ENCODE data around the gene MYO16.

DNA sequence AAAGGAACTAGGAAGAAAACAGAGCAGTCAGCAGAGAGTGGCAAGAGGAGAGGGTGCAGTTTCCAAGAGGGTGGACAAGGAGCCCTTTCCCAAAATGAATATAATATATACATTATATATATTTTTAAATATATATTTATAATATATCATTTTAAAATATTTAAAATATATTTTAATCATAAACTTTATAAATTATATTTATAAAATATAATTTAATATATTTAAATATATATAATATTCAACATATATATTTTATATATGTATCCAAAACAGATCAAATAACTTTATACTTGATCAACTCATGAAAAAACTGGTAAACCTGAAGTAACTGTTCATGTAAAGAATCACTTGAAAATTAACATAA is 328.6 kb downstream of the MYO16 start:
- TF ChIP-seq, protein P1, sequence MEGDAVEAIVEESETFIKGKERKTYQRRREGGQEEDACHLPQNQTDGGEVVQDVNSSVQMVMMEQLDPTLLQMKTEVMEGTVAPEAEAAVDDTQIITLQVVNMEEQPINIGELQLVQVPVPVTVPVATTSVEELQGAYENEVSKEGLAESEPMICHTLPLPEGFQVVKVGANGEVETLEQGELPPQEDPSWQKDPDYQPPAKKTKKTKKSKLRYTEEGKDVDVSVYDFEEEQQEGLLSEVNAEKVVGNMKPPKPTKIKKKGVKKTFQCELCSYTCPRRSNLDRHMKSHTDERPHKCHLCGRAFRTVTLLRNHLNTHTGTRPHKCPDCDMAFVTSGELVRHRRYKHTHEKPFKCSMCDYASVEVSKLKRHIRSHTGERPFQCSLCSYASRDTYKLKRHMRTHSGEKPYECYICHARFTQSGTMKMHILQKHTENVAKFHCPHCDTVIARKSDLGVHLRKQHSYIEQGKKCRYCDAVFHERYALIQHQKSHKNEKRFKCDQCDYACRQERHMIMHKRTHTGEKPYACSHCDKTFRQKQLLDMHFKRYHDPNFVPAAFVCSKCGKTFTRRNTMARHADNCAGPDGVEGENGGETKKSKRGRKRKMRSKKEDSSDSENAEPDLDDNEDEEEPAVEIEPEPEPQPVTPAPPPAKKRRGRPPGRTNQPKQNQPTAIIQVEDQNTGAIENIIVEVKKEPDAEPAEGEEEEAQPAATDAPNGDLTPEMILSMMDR (IDR thresholded peaks at IDR 0.05): no peak
- TF ChIP-seq POLR2A (IDR thresholded peaks at IDR 0.05): no peak

Measured in breast epithelium (tissue), 3 donors.